Upper lobe of left lung (tissue), 6 donors: Measurements from ENCODE around the gene ATF6. TPM values are rescaled to one million over a fixed set of nuclear protein-coding genes. Genes with fewer than 3 reads are reported as not detected.

ENCODE experiments used
- ATAC-seq, 2 donors: fragments of 200-7000 bp; cut with Tn5 transposase; one replicate each; pipeline ENCODE4 v1.9.1; 2022; ENCODE audit warnings: mild to moderate bottlenecking in 2 of 2, moderate library complexity in 2 of 2; ENCODE audit not compliant: low FRiP score in 2 of 2
- DNase-seq, 2 donors: peaks; one replicate each; pipeline ENCODE4 v3.0.0-alpha.2; 2019 to 2020
- H3K27ac ChIP-seq, 4 donors: fragments of 200-600 bp; sonication (generic); one replicate each; pipeline ENCODE4 v1.5.1; 2016 to 2019
- H3K27me3 ChIP-seq, 4 donors: fragments of 200-600 bp; sonication (generic); one replicate each; pipeline ENCODE4 v1.5.1; 2017 to 2019
- H3K36me3 ChIP-seq, 4 donors: fragments of 200-600 bp; sonication (generic); one replicate each; pipeline ENCODE4 v1.5.1; 2016 to 2019
- H3K4me1 ChIP-seq, 4 donors: fragments of 200-600 bp; sonication (generic); one replicate each; pipeline ENCODE4 v1.5.1; 2018 to 2019
- H3K4me3 ChIP-seq, 4 donors: fragments of 200-600 bp; sonication (generic); one replicate each; pipeline ENCODE4 v1.5.1; 2017 to 2019; ENCODE audit warnings: mild to moderate bottlenecking in 2 of 4, moderate library complexity in 1 of 4
- H3K9me3 ChIP-seq, 4 donors: fragments of 200-600 bp; sonication (generic); one replicate each; pipeline ENCODE4 v1.5.1; 2018 to 2019
- CTCF ChIP-seq, 6 experiments: fragments of 450-650 bp in 4 of 6; fragments of 200-600 bp in 2 of 6; sonication (generic) in 2 of 6; IDR thresholded peaks; one replicate each; pipeline ENCODE4 v1.5.1; 2016 to 2019; ENCODE audit warnings: antibody characterized with exemption in 6 of 6
- EP300 ChIP-seq, 4 donors: sonication (generic); formaldehyde crosslinking; IDR thresholded peaks; one replicate each; pipeline ENCODE4 v1.5.1; 2017; ENCODE audit warnings: antibody characterized with exemption in 4 of 4, control low read depth in 2 of 4
- POLR2A ChIP-seq, 4 donors: fragments of 450-650 bp; IDR thresholded peaks; one replicate each; pipeline ENCODE4 v1.5.1; 2016 to 2017; ENCODE audit warnings: antibody characterized with exemption in 4 of 4, mild to moderate bottlenecking in 2 of 4
- POLR2AphosphoS5 ChIP-seq, 2 donors: sonication (generic); formaldehyde crosslinking; IDR thresholded peaks; one replicate each; pipeline ENCODE4 v1.5.1; 2017; ENCODE audit warnings: antibody characterized with exemption in 2 of 2
- WGBS, 2 donors: methylation state at CpG; one replicate each; pipeline ENCODE4 v1.1.5; 2017 to 2018; 5-methylcytosine and 5-hydroxymethylcytosine counted together
- total RNA-seq, 6 donors: library from RNA; depleted of rRNA in 4 of 6; stranded (reverse); fragments of >200 nt in 4 of 6; gene quantifications; one replicate each; pipeline versions ENCODE4 v1.1.0 to v1.2.1, GENCODE V29; 2016 to 2021
- donor health status: DM: no; HTN: no; CAD: no; lungs with moderate emphysema.
- donor health status: DM: no; HTN: yes; CAD: no; lungs with severe emphysema.

Gene ATF6
- total RNA-seq, 6 donors from 2014 or later, result 14.2 to 36.7 (median 27.0) TPM

- TF ChIP-seq POLR2AphosphoS5 (IDR thresholded peaks at IDR 0.05), result no peak
- no peak for TF ChIP-seq POLR2A (IDR thresholded peaks at IDR 0.05)
- no peak for TF ChIP-seq EP300 (IDR thresholded peaks at IDR 0.05)
- TF ChIP-seq CTCF (IDR thresholded peaks at IDR 0.05), result no peak
- no peaks in the 10 kb centered on the region for H3K27me3 ChIP-seq
- 69 to 75% methylated on average over 6 of the region's 6 CpGs for WGBS, 2 donors
- no peak overlapping the region for H3K4me3 ChIP-seq
- peak overlapping the region in 2 of 4 donors; percentile 69 to 79 for H3K27ac ChIP-seq
- no peak for DNase-seq
- H3K4me1 ChIP-seq, result peaks cover 22 to 33% (median 26%) of the 10 kb centered on the region in 4 donors
- H3K36me3 ChIP-seq, result no peaks in the 10 kb centered on the region
- ATAC-seq, result no peak
- no peaks in the 10 kb centered on the region for H3K9me3 ChIP-seq
Observed at GRCh38 chr1:161740921-161741320, 25.2 kb upstream of the ATF6 start.

- no peaks in the 10 kb centered on the region for H3K36me3 ChIP-seq
- no peak overlapping the region for H3K4me3 ChIP-seq
- H3K27ac ChIP-seq, result no peak overlapping the region
- TF ChIP-seq CTCF (IDR thresholded peaks at IDR 0.05) (no peak), POLR2A (IDR thresholded peaks at IDR 0.05) (no peak), POLR2AphosphoS5 (IDR thresholded peaks at IDR 0.05) (no peak), EP300 (IDR thresholded peaks at IDR 0.05) (no peak)
- peaks cover 22 to 33% (median 26%) of the 10 kb centered on the region in 4 donors for H3K4me1 ChIP-seq
- DNase-seq (no peak), ATAC-seq (no peak)
- H3K9me3 ChIP-seq, result no peaks in the 10 kb centered on the region
- 76 to 81% methylated on average over 8 to 9 of the region's 9 CpGs for WGBS, 2 donors
- H3K27me3 ChIP-seq, result no peaks in the 10 kb centered on the region
Observed at GRCh38 chr1:161743231-161743630, 22.9 kb upstream of the ATF6 start.

DNA sequence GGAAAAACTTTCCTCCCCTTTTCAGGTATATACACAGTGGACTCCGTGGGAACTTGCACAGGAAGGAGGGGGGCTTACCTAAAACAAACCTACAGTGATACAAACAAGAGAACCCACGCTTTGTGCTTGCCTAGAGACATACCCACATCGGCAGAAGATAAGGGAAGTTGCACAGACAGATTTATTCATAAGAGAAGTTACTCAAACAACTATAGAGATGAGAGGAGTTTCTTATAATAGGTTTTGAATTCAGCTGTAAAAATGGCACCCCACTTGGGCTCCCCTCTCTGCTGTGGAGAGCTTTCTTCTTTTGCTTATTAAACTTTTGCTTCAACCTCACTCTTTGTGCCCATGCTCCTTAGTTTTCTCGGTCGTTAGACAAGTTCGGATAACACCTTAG lies 18.3 kb upstream of the ATF6 start:
- Histone ChIP-seq H3K4me1 (peaks cover 8 to 21% (median 18%) of the 10 kb centered on the region in 4 donors), H3K36me3 (peaks cover 0 to 19% (median 5%) of the 10 kb centered on the region in 4 donors), H3K4me3 (no peak overlapping the region), H3K27ac (no peak overlapping the region), H3K27me3 (no peaks in the 10 kb centered on the region), H3K9me3 (no peaks in the 10 kb centered on the region)
- ATAC-seq (no peak), DNase-seq (no peak)
- 61 to 62% methylated on average over 6 of the region's 6 CpGs for WGBS, 2 donors
- TF ChIP-seq EP300 (IDR thresholded peaks at IDR 0.05) (no peak), CTCF (IDR thresholded peaks at IDR 0.05) (no peak), POLR2AphosphoS5 (IDR thresholded peaks at IDR 0.05) (no peak), POLR2A (IDR thresholded peaks at IDR 0.05) (no peak)

- peak; percentile 99 to 100 for ATAC-seq
- peak; percentile 93 to 95 for DNase-seq
- no peaks in the 10 kb centered on the region for H3K9me3 ChIP-seq
- TF ChIP-seq CTCF (IDR thresholded peaks at IDR 0.05), result peak in 2 of 6 experiments; percentile 7 to 30
- peak in 2 of 4 donors; percentile 58 to 69 for TF ChIP-seq POLR2A (IDR thresholded peaks at IDR 0.05)
- no peak for TF ChIP-seq EP300 (IDR thresholded peaks at IDR 0.05)
- peak; percentile 69 to 71 for TF ChIP-seq POLR2AphosphoS5 (IDR thresholded peaks at IDR 0.05)
- H3K36me3 ChIP-seq, result peaks cover 12 to 38% (median 18%) of the 10 kb centered on the region in 4 donors
- H3K27ac ChIP-seq, result peak within 1 kb of the TSS; percentile 85 to 93 (median 91)
- H3K27me3 ChIP-seq, result no peaks in the 10 kb centered on the region
- peaks cover 8 to 21% (median 18%) of the 10 kb centered on the region in 4 donors for H3K4me1 ChIP-seq
- 0 to 1% methylated on average over 15 to 27 of the region's 65 CpGs for WGBS, 2 donors
- peak within 1 kb of the TSS; percentile 77 to 99 (median 86) for H3K4me3 ChIP-seq
Observed at GRCh38 chr1:161749509-161750407, 16.4 kb upstream of the ATF6 start, which contains the start of gene DUSP12. Gene DUSP12 (plus strand): TSS chr1:161749786. CDS start chr1:161749802, 16 bp downstream.
